BJ (cell line): ENCODE data around the gene EPB41L2. TPM values are rescaled to one million over a fixed set of nuclear protein-coding genes. Genes with fewer than 3 reads are reported as not detected.

ENCODE experiments used
- CTCF ChIA-PET: fragments of 350-600 bp; formaldehyde crosslinking; extraction: SDS; loops from one replicate; lab custom pipeline; 2021; ENCODE audit warnings: antibody characterized with exemption, inconsistent platforms; lab: Yijun Ruan, JAX
- POLR2A ChIA-PET: fragments of 300-600 bp; sonication (Branson Sonifier 250); formaldehyde crosslinking; extraction: SDS; loops from one replicate; lab custom pipeline; 2021; ENCODE audit warnings: antibody characterized with exemption; lab: Charles Lee
- DNase-seq: peaks from one replicate; pipeline ENCODE4 v3.0.0-alpha.2; 2011; ENCODE audit warnings: low read depth
- H3K27me3 ChIP-seq: 2 replicates; pipeline ENCODE4 v1.6.0; 2011; ENCODE audit warnings: low read length; ENCODE audit not compliant: control insufficient read depth, insufficient read depth
- H3K36me3 ChIP-seq: 2 replicates; pipeline ENCODE4 v1.5.1; 2011; ENCODE audit warnings: low read length; ENCODE audit not compliant: control insufficient read depth, insufficient read depth
- H3K4me3 ChIP-seq: 2 replicates; pipeline ENCODE4 v1.5.1; 2011; ENCODE audit warnings: low read depth, mild to moderate bottlenecking, control low read depth, low read length
- CTCF ChIP-seq: IDR thresholded peaks from 2 replicates; pipeline ENCODE4 v1.5.1; 2011; ENCODE audit warnings: low read depth, mild to moderate bottlenecking, control low read depth, inconsistent platforms, low read length, moderate library complexity; ENCODE audit not compliant: insufficient read depth
- polyA plus RNA-seq: library from polyadenylated mRNA; depleted of rRNA; stranded (reverse); fragments of >200 nt; gene quantifications from 2 replicates; pipeline ENCODE4 v1.2.3, GENCODE V29; 2011

The EPB41L2 gene
- polyA plus RNA-seq, 1 experiment = 24.5 TPM

- Histone ChIP-seq H3K4me3 (peak overlapping the region; percentile 30), H3K27me3 (no peaks in the 10 kb centered on the region), H3K36me3 (no peaks in the 10 kb centered on the region)
- peak; percentile 18 for DNase-seq
- CTCF ChIA-PET = interaction anchor here (0.9 to 1.1 kb wide), 2 partner anchors 23 to 28 kb away, joined by 3 to 4 read pairs; no protein-coding TSS in a partner anchor
- TF ChIP-seq CTCF = no peak
- POLR2A ChIA-PET = interaction anchor here (0.6 kb wide), 1 partner anchor 1013 kb away, joined by 3 read pairs; no protein-coding TSS in a partner anchor
Measured at GRCh38 chr6:130969791-130970491, 93.1 kb downstream of the EPB41L2 start.

GRCh38 chr6:130969166-130969565, 93.9 kb downstream of the EPB41L2 start:
- no peak for TF ChIP-seq CTCF
- no peak for DNase-seq
- H3K4me3 ChIP-seq = no peak overlapping the region
- ChIA-PET POLR2A (interaction anchor here (0.6 kb wide), 1 partner anchor 1014 kb away, joined by 3 read pairs; no protein-coding TSS in a partner anchor), CTCF (no interaction called here)
- no peaks in the 10 kb centered on the region for H3K36me3 ChIP-seq
- no peaks in the 10 kb centered on the region for H3K27me3 ChIP-seq

- no peak overlapping the region for H3K4me3 ChIP-seq
- no peaks in the 10 kb centered on the region for H3K36me3 ChIP-seq
- no peak for DNase-seq
- POLR2A ChIA-PET = no interaction called here
- no peaks in the 10 kb centered on the region for H3K27me3 ChIP-seq
- CTCF ChIA-PET = interaction anchor here (0.6 kb wide), 1 partner anchor 439 kb away, joined by 4 read pairs; no protein-coding TSS in a partner anchor
- TF ChIP-seq CTCF = no peak
Measured at GRCh38 chr6:130968476-130968875, 94.6 kb downstream of the EPB41L2 start.

DNA sequence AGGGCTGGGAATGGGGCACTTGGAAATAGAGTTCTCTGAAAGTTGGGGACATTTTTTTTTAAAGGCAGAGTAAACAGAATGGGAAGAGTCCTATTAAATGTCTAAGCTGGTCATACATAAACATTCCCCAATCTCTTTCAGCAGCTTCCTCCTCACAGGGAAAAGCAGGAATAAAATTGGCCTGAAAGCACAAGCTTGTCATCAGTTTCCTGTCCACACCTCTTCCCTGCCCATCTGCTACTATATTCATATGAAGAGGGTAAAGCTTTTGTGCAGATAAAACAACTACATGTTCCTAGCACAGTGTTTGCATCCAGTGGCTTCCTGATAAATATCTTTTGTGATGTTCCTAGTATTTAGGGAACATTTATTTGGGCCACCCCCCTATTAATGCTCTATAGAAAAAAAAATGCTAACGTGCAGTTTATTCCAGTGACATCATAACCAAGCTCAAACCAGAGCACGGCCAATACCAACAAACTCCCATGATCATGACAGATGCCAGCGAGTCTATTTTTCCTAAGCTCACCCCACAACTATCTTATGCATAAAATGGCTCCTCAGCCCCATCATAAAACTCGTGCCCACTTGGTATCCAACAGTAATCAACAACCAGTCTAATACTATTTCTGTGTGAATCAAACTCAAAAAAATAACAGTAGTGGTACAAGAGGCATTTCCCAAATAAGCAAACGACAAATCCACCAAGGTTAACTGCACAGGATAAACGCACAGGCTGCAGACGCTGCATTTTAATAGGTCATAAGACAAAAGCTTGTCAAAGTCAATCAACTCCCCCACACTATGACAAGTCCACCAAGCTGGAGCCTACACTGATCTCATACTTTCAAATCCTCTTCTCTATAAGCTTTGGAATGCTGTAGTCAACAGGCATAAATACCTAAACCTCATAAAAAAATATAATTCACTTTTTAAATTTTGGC, 95.3 kb downstream of the EPB41L2 start:
- no peak for TF ChIP-seq CTCF
- ChIA-PET POLR2A (no interaction called here), CTCF (interaction anchor here (0.6 to 1.2 kb wide), 5 partner anchors 14 to 438 kb away, joined by 3 to 4 read pairs (median 3); no protein-coding TSS in a partner anchor)
- Histone ChIP-seq H3K4me3 (no peak overlapping the region), H3K27me3 (no peaks in the 10 kb centered on the region), H3K36me3 (no peaks in the 10 kb centered on the region)
- DNase-seq = no peak
